GM20000 (cell line): ENCODE measurements around the gene KIAA1328.

Source experiments
- DNase-seq: peaks from one replicate; pipeline ENCODE4 v3.0.0; 2012; ENCODE audit warnings: low spot score
- TF ChIP-seq, protein P1 (sequence below): IDR thresholded peaks from 2 replicates; pipeline ENCODE4 v1.5.1; 2012; ENCODE audit warnings: mild to moderate bottlenecking, control low read depth; ENCODE audit errors: extremely low read depth, missing control alignments

The KIAA1328 gene

DNA sequence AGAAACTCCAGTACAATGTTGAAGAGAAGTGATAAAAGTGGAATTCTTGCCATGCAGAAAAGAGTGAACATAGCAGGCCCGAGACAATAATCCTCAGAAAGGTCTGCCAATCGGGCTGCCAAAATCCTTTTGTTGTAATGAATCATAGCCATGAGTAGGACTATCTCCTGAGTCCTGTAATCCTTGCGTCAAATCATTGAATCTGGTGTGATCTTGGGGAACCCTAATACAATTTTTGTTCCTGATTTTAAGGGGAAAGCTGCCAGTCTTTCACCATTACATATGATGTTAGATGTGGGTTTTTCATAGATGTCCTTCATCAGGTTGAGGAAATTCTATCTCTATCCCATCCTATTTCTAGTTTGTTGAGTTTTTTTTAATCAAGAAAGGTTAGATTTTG, 2.4 kb upstream of the KIAA1328 start:
- TF ChIP-seq, protein P1, sequence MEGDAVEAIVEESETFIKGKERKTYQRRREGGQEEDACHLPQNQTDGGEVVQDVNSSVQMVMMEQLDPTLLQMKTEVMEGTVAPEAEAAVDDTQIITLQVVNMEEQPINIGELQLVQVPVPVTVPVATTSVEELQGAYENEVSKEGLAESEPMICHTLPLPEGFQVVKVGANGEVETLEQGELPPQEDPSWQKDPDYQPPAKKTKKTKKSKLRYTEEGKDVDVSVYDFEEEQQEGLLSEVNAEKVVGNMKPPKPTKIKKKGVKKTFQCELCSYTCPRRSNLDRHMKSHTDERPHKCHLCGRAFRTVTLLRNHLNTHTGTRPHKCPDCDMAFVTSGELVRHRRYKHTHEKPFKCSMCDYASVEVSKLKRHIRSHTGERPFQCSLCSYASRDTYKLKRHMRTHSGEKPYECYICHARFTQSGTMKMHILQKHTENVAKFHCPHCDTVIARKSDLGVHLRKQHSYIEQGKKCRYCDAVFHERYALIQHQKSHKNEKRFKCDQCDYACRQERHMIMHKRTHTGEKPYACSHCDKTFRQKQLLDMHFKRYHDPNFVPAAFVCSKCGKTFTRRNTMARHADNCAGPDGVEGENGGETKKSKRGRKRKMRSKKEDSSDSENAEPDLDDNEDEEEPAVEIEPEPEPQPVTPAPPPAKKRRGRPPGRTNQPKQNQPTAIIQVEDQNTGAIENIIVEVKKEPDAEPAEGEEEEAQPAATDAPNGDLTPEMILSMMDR = no peak

DNA sequence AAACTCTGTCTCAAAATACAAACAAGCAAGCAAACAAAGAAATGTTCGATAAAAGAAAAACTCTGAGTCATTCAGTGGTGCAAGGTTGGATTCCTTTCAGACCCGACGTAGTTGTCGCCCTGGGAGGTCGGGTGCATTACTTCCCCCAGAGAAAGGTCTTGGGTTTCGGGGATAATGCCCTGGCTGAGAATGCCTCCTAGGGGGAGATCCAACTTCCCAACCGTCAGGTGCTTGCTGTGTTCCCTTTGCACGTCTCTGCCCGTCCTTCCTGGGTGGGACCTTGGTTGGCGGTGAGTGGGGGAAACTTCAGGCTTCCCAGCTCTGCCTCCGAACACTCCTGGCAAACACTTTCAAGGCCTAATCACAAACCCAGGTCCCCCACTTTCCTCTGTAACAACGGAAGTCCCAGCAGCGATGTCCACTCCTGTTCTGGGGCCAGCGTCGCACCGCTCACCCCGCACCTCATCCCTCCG, 734 bp upstream of the KIAA1328 start:
- TF ChIP-seq, protein P1 = no peak
- no peak for DNase-seq

More for the DNA sequence above, 2.4 kb upstream of the KIAA1328 start:
- DNase-seq = no peak

DNA sequence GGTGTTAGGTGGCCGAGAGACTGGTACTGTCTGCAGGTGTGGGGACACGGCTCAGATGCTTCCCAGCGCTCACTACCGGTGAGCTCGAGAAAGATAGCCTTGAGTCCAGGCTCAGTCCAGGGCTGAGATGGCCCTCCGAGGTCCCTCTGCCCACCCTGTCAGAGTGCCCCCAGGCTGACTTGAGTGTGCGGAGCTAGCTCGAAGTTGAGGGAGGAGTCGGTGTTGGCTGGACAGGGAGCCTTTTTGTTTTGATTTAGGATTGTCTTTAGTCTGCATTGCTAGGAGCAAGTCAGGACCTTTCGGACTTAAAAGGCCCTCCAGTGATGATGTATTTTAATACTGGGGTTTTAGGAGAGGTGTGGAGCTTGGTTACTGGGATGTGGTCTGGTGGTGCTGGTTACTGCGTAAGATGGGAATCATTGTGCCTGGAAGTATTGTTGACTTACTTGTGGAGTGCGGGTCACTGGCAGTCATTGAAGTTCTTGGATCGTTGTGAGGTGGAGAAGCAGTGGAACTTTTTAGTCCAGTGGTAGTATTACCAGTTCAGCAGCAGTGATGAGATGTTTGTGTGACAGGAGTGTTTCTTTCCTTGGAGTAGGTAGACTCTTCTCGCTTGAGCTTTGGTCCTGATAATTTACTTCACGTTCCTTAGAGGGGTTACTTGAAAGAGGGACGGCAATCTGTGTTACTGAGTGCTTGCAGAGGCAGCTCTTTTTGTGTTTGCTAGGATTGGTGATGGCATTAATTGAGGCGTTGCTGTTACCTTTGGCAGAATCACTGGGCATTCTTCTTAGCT, 633 bp downstream of the KIAA1328 start:
- TF ChIP-seq, protein P1 = no peak
- DNase-seq = no peak

DNA sequence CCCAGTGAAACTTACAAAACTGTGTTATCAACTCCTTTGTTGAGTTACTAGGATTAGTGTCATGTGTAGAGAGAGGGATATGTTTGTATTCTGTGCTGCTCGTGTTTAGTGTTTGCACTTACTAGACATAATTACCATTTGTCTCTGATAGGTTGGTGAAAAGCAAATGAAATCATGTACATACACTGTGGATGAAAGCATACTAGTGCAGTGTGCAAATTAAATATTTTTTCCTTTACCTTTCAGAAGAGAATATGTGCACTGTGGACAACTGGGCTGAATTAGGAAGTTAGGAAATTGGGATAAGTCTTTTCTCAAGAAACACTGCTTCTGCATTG, 1.2 kb downstream of the KIAA1328 start:
- TF ChIP-seq, protein P1 = no peak
- no peak for DNase-seq

DNA sequence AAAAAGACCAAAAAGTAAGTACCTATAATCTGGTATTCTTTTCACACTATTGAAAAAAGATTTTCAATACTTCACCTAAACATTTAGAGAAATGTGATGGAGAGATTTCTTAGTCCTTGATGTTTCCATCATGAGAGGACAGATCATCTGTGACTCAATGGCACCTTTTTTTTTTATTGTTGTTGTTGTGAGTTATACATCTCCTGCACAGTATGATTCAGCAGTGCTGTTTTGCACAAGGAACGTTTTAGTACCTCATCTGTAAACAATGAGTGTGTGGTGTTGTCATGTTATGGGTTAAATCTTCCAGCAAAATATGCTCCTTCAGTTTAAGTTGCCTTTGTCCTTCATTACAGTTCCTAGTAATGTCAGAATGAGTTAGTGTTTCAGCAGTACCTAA, 2.2 kb downstream of the KIAA1328 start:
- TF ChIP-seq, protein P1 = no peak
- DNase-seq = no peak

DNA sequence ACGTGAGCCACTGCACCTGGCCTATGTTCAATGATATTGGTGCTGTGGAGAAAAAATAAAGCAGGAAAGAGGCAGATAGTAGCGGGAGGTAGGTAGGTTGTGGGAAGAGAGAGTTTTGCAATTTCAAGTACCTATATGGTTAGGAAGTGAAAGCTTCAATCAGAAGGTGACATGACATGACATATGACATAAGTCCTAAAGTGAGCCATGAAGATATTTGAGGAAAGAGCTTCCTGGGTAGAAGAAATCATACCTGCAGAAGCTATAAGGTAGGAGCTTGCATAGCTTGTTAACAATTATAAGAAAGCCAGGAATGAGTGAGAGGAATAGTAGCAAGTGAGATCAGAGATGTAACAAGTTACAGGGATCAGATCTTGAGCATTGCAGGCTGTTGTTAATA, 4.2 kb downstream of the KIAA1328 start:
- no peak for DNase-seq
- TF ChIP-seq, protein P1 = no peak

DNA sequence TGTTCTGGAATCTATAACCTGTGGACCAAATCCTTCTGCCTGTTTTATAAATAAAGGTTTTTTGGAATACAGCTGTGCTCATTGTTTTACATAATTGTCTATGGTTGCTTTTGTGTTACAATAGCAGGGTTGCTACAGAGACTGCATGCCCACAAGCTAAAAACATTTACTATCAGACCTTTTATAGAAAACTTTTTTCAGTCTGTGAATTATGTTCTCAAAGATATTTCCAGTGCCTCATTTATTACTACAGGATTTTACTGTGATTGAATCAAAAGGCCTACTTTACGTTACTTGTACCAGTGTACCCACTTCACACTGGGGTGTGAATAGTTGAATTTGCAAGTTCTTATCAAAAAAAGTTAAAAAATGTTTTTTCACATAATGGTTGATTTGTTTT, 7.0 kb downstream of the KIAA1328 start:
- TF ChIP-seq, protein P1 = no peak
- DNase-seq = no peak
